Activated CD8-positive, alpha-beta memory T cell treated with anti-CD3 and anti-CD28 coated beads, Interleukin-2, amount 50 U/mL, for 1 hour (primary cell): Measurements from ENCODE around the gene TMEM132C.

Experiments used
- DNase-seq: peaks from one replicate; pipeline ENCODE4 v3.0.0-alpha.2; 2020; ENCODE audit errors: extremely low read depth

Gene TMEM132C

GRCh38 chr12:128415036-128415560 lies 148.1 kb downstream of the TMEM132C start:
- DNase-seq = no peak

GRCh38 chr12:128418944-128419343 lies 152.0 kb downstream of the TMEM132C start:
- DNase-seq = no peak

- DNase-seq = no peak
These were observed 153.2 kb downstream of the TMEM132C start for GRCh38 chr12:128420163-128420562.

- DNase-seq = no peak
These were observed 154.4 kb downstream of the TMEM132C start for GRCh38 chr12:128421375-128421774.

- no peak for DNase-seq
These were observed 156.2 kb downstream of the TMEM132C start for GRCh38 chr12:128423205-128423604.

- DNase-seq = no peak
These were observed 158.0 kb downstream of the TMEM132C start for GRCh38 chr12:128424931-128425431.

- no peak for DNase-seq
These were observed 158.8 kb downstream of the TMEM132C start for GRCh38 chr12:128425666-128426331.

GRCh38 chr12:128426511-128426910 lies 159.5 kb downstream of the TMEM132C start:
- no peak for DNase-seq

- no peak for DNase-seq
These were observed 172.8 kb downstream of the TMEM132C start for GRCh38 chr12:128439796-128440195.

- DNase-seq = no peak
These were observed 175.1 kb downstream of the TMEM132C start for GRCh38 chr12:128442096-128442495.

GRCh38 chr12:128444598-128444997 lies 177.6 kb downstream of the TMEM132C start:
- DNase-seq = no peak

- DNase-seq = no peak
These were observed 178.6 kb downstream of the TMEM132C start for GRCh38 chr12:128445415-128446127.

GRCh38 chr12:128449146-128449894 lies 182.3 kb downstream of the TMEM132C start:
- no peak for DNase-seq

- no peak for DNase-seq
These were observed 183.8 kb downstream of the TMEM132C start for GRCh38 chr12:128450810-128451209.

GRCh38 chr12:128455851-128456250 lies 188.9 kb downstream of the TMEM132C start:
- no peak for DNase-seq

GRCh38 chr12:128456922-128457321 lies 190.0 kb downstream of the TMEM132C start:
- DNase-seq = no peak

- no peak for DNase-seq
These were observed 191.5 kb downstream of the TMEM132C start for GRCh38 chr12:128458301-128458974.

GRCh38 chr12:128459067-128459466 lies 192.1 kb downstream of the TMEM132C start:
- no peak for DNase-seq

GRCh38 chr12:128463881-128464280 lies 196.9 kb downstream of the TMEM132C start:
- no peak for DNase-seq

GRCh38 chr12:128467882-128468281 lies 200.9 kb downstream of the TMEM132C start:
- DNase-seq = no peak

- DNase-seq = no peak
These were observed 202.0 kb downstream of the TMEM132C start for GRCh38 chr12:128468926-128469325.

GRCh38 chr12:128471491-128471890 lies 204.5 kb downstream of the TMEM132C start:
- DNase-seq = no peak
